ENCODE results near the gene NR1H2.

NR1H2 gene

GRCh38 chr19:50414864-50415660 is 38.8 kb downstream of the NR1H2 start:
- Histone ChIP-seq H3K27me3 (ENCODE audit: control insufficient read depth in 2 of 2, insufficient read depth in 2 of 2, low read length in 2 of 2) (peaks cover 7 to 20% of the 10 kb centered on the region in 2 donors), H3K9ac (ENCODE audit: low read depth in 1 of 2, low read length in 2 of 2) (peak overlapping the region in 1 of 2 donors; percentile 6), H3K27ac (ENCODE audit: low read depth in 2 of 2, low read length in 2 of 2) (peak overlapping the region in 1 of 2 donors; percentile 79), H3K4me3 (ENCODE audit: low read length in 2 of 2) (peak overlapping the region in 1 of 2 donors; percentile 20), H3K9me3 (ENCODE audit: control insufficient read depth in 2 of 2, low read length in 2 of 2) (no peaks in the 10 kb centered on the region), H3K4me1 (ENCODE audit: control insufficient read depth in 2 of 2, insufficient read depth in 2 of 2, low read length in 2 of 2) (peaks cover 8 to 21% of the 10 kb centered on the region in 2 donors), H3K36me3 (ENCODE audit: control insufficient read depth in 2 of 2, insufficient read depth in 2 of 2, low read length in 2 of 2) (no peaks in the 10 kb centered on the region)

- Histone ChIP-seq H3K4me3 (ENCODE audit: low read length in 2 of 2) (no peak overlapping the region), H3K27me3 (ENCODE audit: control insufficient read depth in 2 of 2, insufficient read depth in 2 of 2, low read length in 2 of 2) (peaks cover 7 to 20% of the 10 kb centered on the region in 2 donors), H3K36me3 (ENCODE audit: control insufficient read depth in 2 of 2, insufficient read depth in 2 of 2, low read length in 2 of 2) (no peaks in the 10 kb centered on the region), H3K4me1 (ENCODE audit: control insufficient read depth in 2 of 2, insufficient read depth in 2 of 2, low read length in 2 of 2) (peaks cover 6 to 15% of the 10 kb centered on the region in 2 donors), H3K9me3 (ENCODE audit: control insufficient read depth in 2 of 2, low read length in 2 of 2) (no peaks in the 10 kb centered on the region), H3K27ac (ENCODE audit: low read depth in 2 of 2, low read length in 2 of 2) (peak overlapping the region in 1 of 2 donors; percentile 79), H3K9ac (ENCODE audit: low read depth in 1 of 2, low read length in 2 of 2) (no peak overlapping the region)
Measured at GRCh38 chr19:50415661-50416033, 39.4 kb downstream of the NR1H2 start.

- no peak overlapping the region for H3K9ac ChIP-seq (ENCODE audit: low read depth in 1 of 2, low read length in 2 of 2)
- H3K36me3 ChIP-seq (ENCODE audit: control insufficient read depth in 2 of 2, insufficient read depth in 2 of 2, low read length in 2 of 2), result no peaks in the 10 kb centered on the region
- H3K4me3 ChIP-seq (ENCODE audit: low read length in 2 of 2), result no peak overlapping the region
- H3K27me3 ChIP-seq (ENCODE audit: control insufficient read depth in 2 of 2, insufficient read depth in 2 of 2, low read length in 2 of 2), result peaks cover 7 to 23% of the 10 kb centered on the region in 2 donors
- peak overlapping the region; percentile 47 to 48 for H3K27ac ChIP-seq (ENCODE audit: low read depth in 2 of 2, low read length in 2 of 2)
- no peaks in the 10 kb centered on the region for H3K9me3 ChIP-seq (ENCODE audit: control insufficient read depth in 2 of 2, low read length in 2 of 2)
- peaks cover 0 to 10% of the 10 kb centered on the region in 2 donors for H3K4me1 ChIP-seq (ENCODE audit: control insufficient read depth in 2 of 2, insufficient read depth in 2 of 2, low read length in 2 of 2)
Measured at GRCh38 chr19:50416034-50416977, 40.0 kb downstream of the NR1H2 start.

- peak overlapping the region in 1 of 2 donors; percentile 26 for H3K9ac ChIP-seq (ENCODE audit: low read depth in 1 of 2, low read length in 2 of 2)
- H3K4me3 ChIP-seq (ENCODE audit: low read length in 2 of 2), result no peak overlapping the region
- H3K27me3 ChIP-seq (ENCODE audit: control insufficient read depth in 2 of 2, insufficient read depth in 2 of 2, low read length in 2 of 2), result peaks cover 7 to 23% of the 10 kb centered on the region in 2 donors
- peak overlapping the region; percentile 32 to 47 for H3K27ac ChIP-seq (ENCODE audit: low read depth in 2 of 2, low read length in 2 of 2)
- H3K9me3 ChIP-seq (ENCODE audit: control insufficient read depth in 2 of 2, low read length in 2 of 2), result no peaks in the 10 kb centered on the region
- H3K36me3 ChIP-seq (ENCODE audit: control insufficient read depth in 2 of 2, insufficient read depth in 2 of 2, low read length in 2 of 2), result no peaks in the 10 kb centered on the region
- H3K4me1 ChIP-seq (ENCODE audit: control insufficient read depth in 2 of 2, insufficient read depth in 2 of 2, low read length in 2 of 2), result peaks cover 0 to 10% of the 10 kb centered on the region in 2 donors
Measured at GRCh38 chr19:50417111-50418081, 41.1 kb downstream of the NR1H2 start.

- Histone ChIP-seq H3K9ac (ENCODE audit: low read depth in 1 of 2, low read length in 2 of 2) (peak within 1 kb of the TSS; percentile 8 to 48), H3K27me3 (ENCODE audit: control insufficient read depth in 2 of 2, insufficient read depth in 2 of 2, low read length in 2 of 2) (peaks cover 7 to 23% of the 10 kb centered on the region in 2 donors), H3K27ac (ENCODE audit: low read depth in 2 of 2, low read length in 2 of 2) (peak within 1 kb of the TSS; percentile 32 to 37)
Measured at GRCh38 chr19:50418176-50419021, 42.1 kb downstream of the NR1H2 start, which contains the start of gene SPIB. SPIB (plus strand) TSS chr19:50418938; CDS start chr19:50418963, 25 bp downstream.

GRCh38 chr19:50419022-50419579 is 42.8 kb downstream of the NR1H2 start:
- H3K36me3 ChIP-seq (ENCODE audit: control insufficient read depth in 2 of 2, insufficient read depth in 2 of 2, low read length in 2 of 2), result peaks cover 0 to 1% of the 10 kb centered on the region in 2 donors
- H3K4me1 ChIP-seq (ENCODE audit: control insufficient read depth in 2 of 2, insufficient read depth in 2 of 2, low read length in 2 of 2), result peaks cover 0 to 10% of the 10 kb centered on the region in 2 donors
- H3K27me3 ChIP-seq (ENCODE audit: control insufficient read depth in 2 of 2, insufficient read depth in 2 of 2, low read length in 2 of 2), result peaks cover 7 to 23% of the 10 kb centered on the region in 2 donors
- peak overlapping the region; percentile 32 to 37 for H3K27ac ChIP-seq (ENCODE audit: low read depth in 2 of 2, low read length in 2 of 2)
- peak overlapping the region; percentile 28 to 65 for H3K4me3 ChIP-seq (ENCODE audit: low read length in 2 of 2)
- peak overlapping the region; percentile 8 to 48 for H3K9ac ChIP-seq (ENCODE audit: low read depth in 1 of 2, low read length in 2 of 2)
- H3K9me3 ChIP-seq (ENCODE audit: control insufficient read depth in 2 of 2, low read length in 2 of 2), result no peaks in the 10 kb centered on the region

More at GRCh38 chr19:50418176-50419021, 42.1 kb downstream of the NR1H2 start, which contains the start of gene SPIB:
- peak within 1 kb of the TSS; percentile 28 to 65 for H3K4me3 ChIP-seq (ENCODE audit: low read length in 2 of 2)
- H3K9me3 ChIP-seq (ENCODE audit: control insufficient read depth in 2 of 2, low read length in 2 of 2), result no peaks in the 10 kb centered on the region
- peaks cover 0 to 10% of the 10 kb centered on the region in 2 donors for H3K4me1 ChIP-seq (ENCODE audit: control insufficient read depth in 2 of 2, insufficient read depth in 2 of 2, low read length in 2 of 2)
- no peaks in the 10 kb centered on the region for H3K36me3 ChIP-seq (ENCODE audit: control insufficient read depth in 2 of 2, insufficient read depth in 2 of 2, low read length in 2 of 2)

GRCh38 chr19:50419580-50420035 is 43.4 kb downstream of the NR1H2 start:
- peaks cover 7 to 23% of the 10 kb centered on the region in 2 donors for H3K27me3 ChIP-seq (ENCODE audit: control insufficient read depth in 2 of 2, insufficient read depth in 2 of 2, low read length in 2 of 2)

GRCh38 chr19:50420127-50420526 is 43.9 kb downstream of the NR1H2 start:
- Histone ChIP-seq H3K27ac (ENCODE audit: low read depth in 2 of 2, low read length in 2 of 2) (no peak overlapping the region), H3K36me3 (ENCODE audit: control insufficient read depth in 2 of 2, insufficient read depth in 2 of 2, low read length in 2 of 2) (peaks cover 0 to 2% of the 10 kb centered on the region in 2 donors), H3K27me3 (ENCODE audit: control insufficient read depth in 2 of 2, insufficient read depth in 2 of 2, low read length in 2 of 2) (peaks cover 7 to 23% of the 10 kb centered on the region in 2 donors), H3K4me3 (ENCODE audit: low read length in 2 of 2) (peak overlapping the region in 1 of 2 donors; percentile 65), H3K4me1 (ENCODE audit: control insufficient read depth in 2 of 2, insufficient read depth in 2 of 2, low read length in 2 of 2) (peaks cover 0 to 9% of the 10 kb centered on the region in 2 donors), H3K9ac (ENCODE audit: low read depth in 1 of 2, low read length in 2 of 2) (no peak overlapping the region), H3K9me3 (ENCODE audit: control insufficient read depth in 2 of 2, low read length in 2 of 2) (no peaks in the 10 kb centered on the region)

More at GRCh38 chr19:50419580-50420035, 43.4 kb downstream of the NR1H2 start:
- no peaks in the 10 kb centered on the region for H3K9me3 ChIP-seq (ENCODE audit: control insufficient read depth in 2 of 2, low read length in 2 of 2)
- peak overlapping the region; percentile 28 to 65 for H3K4me3 ChIP-seq (ENCODE audit: low read length in 2 of 2)
- H3K4me1 ChIP-seq (ENCODE audit: control insufficient read depth in 2 of 2, insufficient read depth in 2 of 2, low read length in 2 of 2), result peaks cover 0 to 10% of the 10 kb centered on the region in 2 donors
- H3K36me3 ChIP-seq (ENCODE audit: control insufficient read depth in 2 of 2, insufficient read depth in 2 of 2, low read length in 2 of 2), result peaks cover 0 to 2% of the 10 kb centered on the region in 2 donors
- no peak overlapping the region for H3K9ac ChIP-seq (ENCODE audit: low read depth in 1 of 2, low read length in 2 of 2)
- peak overlapping the region; percentile 32 to 37 for H3K27ac ChIP-seq (ENCODE audit: low read depth in 2 of 2, low read length in 2 of 2)
